Fibroblast of peridontal ligament (primary cell): ENCODE results near the gene SHH.
"Not testable (repeated sequence)": the region's sequence is repeated elsewhere in the genome, so short reads cannot be mapped to it uniquely, and the experiment has no call there.

Source experiments
- DNase-seq: peaks from one replicate; pipeline ENCODE4 v3.0.0-alpha.2; 2010; ENCODE audit errors: extremely low read depth

SHH gene

GRCh38 chr7:155819186-155819585, 6.9 kb upstream of the SHH start:
- no peak for DNase-seq

DNA sequence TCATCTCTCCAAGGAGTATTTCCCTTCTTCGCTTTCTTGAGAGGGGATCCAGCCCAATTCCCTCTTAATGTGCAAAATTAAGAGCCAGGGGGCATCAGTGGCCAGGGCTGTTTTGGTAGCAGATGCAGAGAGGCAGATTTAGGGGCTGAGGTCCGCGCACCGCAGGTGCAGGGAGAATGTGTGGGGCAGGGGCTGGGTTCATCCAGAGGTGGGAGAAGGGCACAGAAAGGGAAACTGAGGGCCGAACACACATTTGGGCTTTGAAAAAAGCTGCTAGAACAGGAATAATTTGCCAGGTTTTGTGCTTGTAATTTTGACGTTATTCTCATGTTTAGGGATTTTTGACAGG, 6.5 kb upstream of the SHH start:
- no peak for DNase-seq

DNA sequence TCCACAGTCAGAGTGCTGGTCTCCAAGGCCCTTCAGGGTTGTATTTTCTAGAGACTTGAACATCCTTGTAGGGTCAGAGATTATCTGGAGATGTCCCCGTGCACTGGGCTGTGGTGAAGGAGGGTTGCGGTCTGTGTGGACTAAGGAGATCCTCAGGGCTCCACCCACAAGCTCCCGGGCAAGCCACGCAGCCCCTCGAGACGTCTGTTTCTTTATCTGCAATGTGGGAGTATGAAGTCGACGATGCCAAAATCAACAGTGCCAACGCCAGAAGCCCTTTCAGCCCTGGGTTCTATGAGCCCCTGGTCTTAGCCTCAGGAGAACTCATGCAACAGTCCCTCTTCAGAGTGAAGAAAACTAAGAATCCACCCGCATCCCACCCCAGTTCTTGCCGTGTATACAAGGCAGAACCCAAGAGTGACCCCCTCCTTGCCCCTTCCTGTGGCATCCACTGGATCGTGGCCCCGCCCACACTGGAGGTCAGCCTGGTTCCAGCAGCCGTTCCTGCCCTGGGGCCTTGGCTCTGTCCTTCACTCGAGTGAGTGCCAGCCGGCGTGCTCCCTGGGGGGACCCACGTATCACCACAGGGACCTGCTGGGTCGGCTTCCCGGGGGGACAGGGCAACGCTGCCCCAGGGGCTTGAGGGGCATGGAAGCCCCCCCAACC, 6.0 kb upstream of the SHH start:
- DNase-seq, result no peak

DNA sequence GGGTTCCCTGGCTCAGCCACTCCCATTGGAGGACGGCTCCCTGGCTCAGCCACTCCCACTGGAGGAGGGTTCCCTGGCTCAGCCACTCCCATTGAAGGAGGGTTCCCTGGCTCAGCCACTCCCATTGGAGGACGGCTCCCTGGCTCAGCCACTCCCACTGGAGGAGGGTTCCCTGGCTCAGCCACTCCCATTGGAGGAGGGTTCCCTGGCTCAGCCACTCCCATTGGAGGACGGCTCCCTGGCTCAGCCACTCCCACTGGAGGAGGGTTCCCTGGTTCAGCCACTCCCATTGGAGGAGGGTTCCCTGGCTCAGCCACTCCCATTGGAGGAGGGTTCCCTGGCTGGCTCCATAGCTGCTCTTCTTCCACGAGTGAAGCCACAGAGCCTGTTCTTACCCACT, 5.3 kb upstream of the SHH start:
- DNase-seq, result not testable (repeated sequence)

- no peak for DNase-seq
Measured at GRCh38 chr7:155816996-155817395, 4.7 kb upstream of the SHH start.

DNA sequence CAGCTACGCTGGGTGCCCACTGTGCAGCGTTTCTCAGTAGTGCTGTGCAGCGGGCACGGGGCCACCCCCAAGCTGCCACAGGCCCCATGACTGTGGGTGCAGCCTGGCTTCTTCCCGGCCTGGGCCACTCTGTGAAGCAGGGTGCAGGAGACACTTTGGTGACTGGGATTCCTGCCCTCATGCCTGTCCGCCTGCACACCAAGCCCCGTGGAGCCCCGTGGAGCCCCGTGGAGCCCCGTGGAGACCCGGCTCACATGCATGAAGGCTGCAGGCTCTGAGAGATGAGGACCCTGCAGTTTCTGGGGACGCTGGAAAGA, 3.9 kb upstream of the SHH start:
- no peak for DNase-seq

- no peak for DNase-seq
Measured at GRCh38 chr7:155815332-155816191, 3.3 kb upstream of the SHH start.

- DNase-seq, result no peak
Measured at GRCh38 chr7:155814316-155815276, 2.3 kb upstream of the SHH start.

DNA sequence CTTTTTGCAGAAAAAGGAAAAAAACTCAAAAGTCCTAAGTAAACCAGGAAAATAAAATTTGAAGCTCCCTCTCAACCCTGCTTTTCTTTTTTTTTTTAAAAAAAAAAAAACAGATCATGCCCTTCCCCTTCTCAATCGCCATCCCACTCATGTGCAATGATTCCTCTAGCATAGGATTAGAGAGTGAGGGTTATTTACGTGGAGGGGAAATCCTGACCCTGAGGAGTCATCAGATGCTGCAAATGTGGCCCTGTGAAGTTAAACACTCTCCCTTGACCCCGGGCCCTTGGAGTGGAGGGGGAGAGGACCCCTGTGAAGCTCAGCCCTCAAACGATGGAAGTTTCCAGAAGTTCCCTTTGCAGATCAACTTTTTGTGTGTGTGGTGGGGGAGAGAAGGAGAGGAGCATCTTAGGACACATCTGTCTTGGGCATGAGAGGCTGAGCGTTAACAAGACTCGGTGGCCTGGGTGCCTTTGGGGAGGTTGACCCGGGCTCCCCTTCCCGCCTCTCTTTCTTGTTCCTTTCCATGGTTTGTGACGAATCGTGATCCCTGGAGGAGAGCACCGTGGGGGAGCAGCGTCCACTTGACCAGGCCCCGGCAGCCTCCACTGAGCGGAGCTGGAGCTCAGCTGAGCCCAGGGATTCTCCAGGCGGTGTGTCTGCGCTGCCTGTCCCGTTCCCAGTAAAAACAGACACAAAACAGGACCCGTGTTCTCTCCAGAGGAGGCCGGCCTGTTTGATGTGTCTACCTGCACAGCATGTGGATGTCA, 1.5 kb upstream of the SHH start:
- no peak for DNase-seq

DNA sequence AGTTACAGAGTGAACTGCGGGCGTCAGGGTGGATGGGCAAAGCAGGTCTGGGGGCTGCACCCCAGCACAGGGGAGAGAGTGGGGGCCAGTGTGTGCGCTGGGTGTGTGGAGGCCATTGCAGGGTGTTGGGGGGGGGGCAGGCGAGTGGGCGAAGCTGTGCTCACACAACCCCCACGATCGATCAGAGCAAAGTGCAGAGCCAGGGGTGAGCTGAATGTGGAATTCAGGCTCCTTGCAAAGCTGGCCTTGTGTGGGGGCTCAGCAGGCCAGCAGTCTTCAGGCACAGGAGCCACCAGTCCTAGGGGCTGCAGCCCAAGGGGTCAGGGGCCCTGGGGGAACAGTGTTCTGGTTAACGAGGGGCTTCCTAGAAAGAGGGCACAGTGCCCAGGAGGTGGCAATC, 862 bp upstream of the SHH start:
- DNase-seq, result no peak

DNA sequence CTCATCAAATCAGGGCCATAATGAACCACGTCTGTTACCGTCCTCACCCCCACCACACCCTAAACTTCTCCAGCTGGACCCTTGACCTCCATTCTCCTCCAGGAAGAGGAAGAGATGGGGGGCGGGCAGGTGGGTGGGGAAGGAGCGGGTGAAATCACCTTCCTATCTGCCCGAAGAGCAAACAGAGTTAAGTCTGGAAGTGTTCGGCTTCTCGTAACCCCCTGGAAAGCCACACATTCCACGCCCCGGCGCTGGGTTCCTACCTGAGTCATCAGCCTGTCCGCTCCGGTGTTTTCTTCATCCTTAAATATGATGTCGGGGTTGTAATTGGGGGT, 736 bp downstream of the SHH start:
- DNase-seq, result no peak

DNA sequence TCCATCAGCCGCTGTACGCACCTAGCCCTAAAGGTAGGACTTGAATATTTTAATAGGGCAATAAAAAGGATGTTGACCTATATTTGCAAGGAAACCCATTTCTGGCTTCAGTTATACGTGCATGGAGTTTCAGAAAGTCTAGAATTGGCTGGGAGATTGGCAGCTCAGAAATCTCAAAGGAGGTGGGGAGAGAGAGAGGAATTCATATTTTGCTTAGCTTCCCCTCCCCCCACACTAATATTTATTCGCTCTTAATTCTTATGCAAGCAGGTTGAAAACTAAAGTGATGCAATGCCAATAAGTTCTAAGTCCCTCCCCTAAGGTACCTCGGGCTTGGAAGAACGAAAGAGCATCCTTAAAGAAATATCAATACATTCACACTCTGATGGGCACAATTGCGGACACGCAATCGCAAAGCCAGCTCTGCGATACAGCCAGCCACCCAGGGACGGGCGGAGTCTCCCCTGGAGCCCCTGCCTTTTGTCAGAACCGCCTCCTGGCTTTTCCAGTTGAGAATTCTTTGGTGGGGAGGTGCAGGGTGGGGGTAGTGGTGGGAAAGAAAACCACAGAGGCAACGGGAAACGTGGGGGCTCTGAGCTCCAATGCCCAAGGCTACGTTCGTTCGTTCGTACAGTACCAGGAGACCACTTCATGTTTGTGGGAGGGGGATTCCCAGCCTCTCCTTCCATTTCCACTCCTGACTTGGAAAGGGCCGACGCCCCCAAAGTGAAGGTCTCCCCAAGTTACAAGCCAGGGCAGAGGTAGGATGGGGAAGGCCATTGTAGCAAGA, 1.3 kb downstream of the SHH start:
- DNase-seq, result no peak

- DNase-seq, result no peak
Measured at GRCh38 chr7:155809947-155810769, 2.1 kb downstream of the SHH start.

- no peak for DNase-seq
Measured at GRCh38 chr7:155809332-155809946, 2.8 kb downstream of the SHH start.

DNA sequence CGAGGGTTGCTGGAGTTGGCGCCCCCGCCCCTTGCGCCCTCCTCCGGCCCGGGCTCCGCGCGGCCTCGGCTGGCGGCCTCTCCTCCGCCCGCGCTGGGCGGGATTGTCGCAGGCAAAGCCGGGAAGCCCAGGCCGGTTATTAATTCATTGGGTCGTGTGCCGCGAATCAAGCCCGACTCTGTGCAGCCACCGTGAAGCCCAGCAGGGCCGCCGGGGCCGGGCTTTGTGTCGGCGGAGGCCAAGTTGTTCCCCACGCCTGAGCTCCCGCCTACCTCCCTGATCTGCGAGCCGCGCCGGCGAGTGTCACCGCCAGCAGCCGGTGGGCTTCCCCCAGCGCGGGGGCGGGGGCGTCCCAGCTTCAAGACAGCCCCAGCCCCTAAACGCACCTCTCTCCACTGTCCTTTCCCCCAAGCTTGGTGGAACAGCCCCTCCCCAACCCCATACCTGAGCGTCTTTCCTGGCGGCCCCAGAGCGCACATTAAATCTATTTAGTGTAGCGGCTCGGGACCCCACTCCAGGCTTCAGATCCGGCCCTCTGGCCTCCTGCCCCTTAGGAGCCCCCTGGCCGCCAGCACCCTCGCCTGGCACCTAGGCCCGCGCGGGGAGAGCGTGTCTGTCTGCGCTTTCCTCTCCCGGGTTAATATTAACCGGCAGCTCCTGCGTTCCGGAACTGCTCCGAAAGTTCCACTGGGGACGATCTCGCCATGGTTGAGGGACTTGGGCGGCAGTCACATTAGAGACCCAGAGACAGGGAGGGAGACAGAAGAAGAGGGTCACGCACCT, 3.5 kb downstream of the SHH start:
- DNase-seq, result no peak

- no peak for DNase-seq
Measured at GRCh38 chr7:155807789-155808548, 4.3 kb downstream of the SHH start.

GRCh38 chr7:155807065-155807671, 5.1 kb downstream of the SHH start:
- DNase-seq, result no peak
